LNCaP clone FGC (cell line): ENCODE data around the gene NPBWR2.

Experiments used
- DNase-seq: peaks from one replicate; pipeline ENCODE4 v3.0.0-alpha.2; 2011; ENCODE audit warnings: low read depth
- H3K4me3 ChIP-seq: 2 replicates; pipeline ENCODE4 v1.5.1; 2011; ENCODE audit warnings: mild to moderate bottlenecking, low read depth, low read length, control low read depth
- CTCF ChIP-seq: IDR thresholded peaks from 2 replicates; pipeline ENCODE4 v1.5.1; 2012; ENCODE audit warnings: mild to moderate bottlenecking; ENCODE audit not compliant: control insufficient read depth, insufficient read depth; ENCODE audit errors: extremely low read depth

NPBWR2 gene

GRCh38 chr20:64071341-64072332 lies 35.7 kb downstream of the NPBWR2 start:
- no peak for DNase-seq
- H3K4me3 ChIP-seq, result no peak overlapping the region
- no peak for TF ChIP-seq CTCF

GRCh38 chr20:64070244-64070993 lies 36.9 kb downstream of the NPBWR2 start:
- no peak for TF ChIP-seq CTCF
- DNase-seq, result no peak
- no peak overlapping the region for H3K4me3 ChIP-seq

GRCh38 chr20:64069614-64070243 lies 37.6 kb downstream of the NPBWR2 start:
- no peak overlapping the region for H3K4me3 ChIP-seq
- DNase-seq, result no peak
- TF ChIP-seq CTCF, result peak; percentile 65

GRCh38 chr20:64069209-64069613 lies 38.2 kb downstream of the NPBWR2 start:
- DNase-seq, result no peak
- H3K4me3 ChIP-seq, result no peak overlapping the region
- TF ChIP-seq CTCF, result no peak

GRCh38 chr20:64068386-64069208 lies 38.8 kb downstream of the NPBWR2 start:
- no peak for DNase-seq
- no peak for TF ChIP-seq CTCF
- no peak overlapping the region for H3K4me3 ChIP-seq

GRCh38 chr20:64067733-64068307 lies 39.5 kb downstream of the NPBWR2 start:
- DNase-seq, result no peak
- no peak overlapping the region for H3K4me3 ChIP-seq
- TF ChIP-seq CTCF, result no peak
